HG03378 (cell line): ENCODE results near the gene SEPSECS.
"Not testable (repeated sequence)": the region's sequence is repeated elsewhere in the genome, so short reads cannot be mapped to it uniquely, and the experiment has no call there.

Source experiments
- ATAC-seq: cut with Tn5 transposase; IDR thresholded peaks from one replicate; pipeline ENCODE4 v1.9.1; 2021; ENCODE audit warnings: mild to moderate bottlenecking, moderate library complexity; ENCODE audit not compliant: unreplicated experiment

Gene SEPSECS

DNA sequence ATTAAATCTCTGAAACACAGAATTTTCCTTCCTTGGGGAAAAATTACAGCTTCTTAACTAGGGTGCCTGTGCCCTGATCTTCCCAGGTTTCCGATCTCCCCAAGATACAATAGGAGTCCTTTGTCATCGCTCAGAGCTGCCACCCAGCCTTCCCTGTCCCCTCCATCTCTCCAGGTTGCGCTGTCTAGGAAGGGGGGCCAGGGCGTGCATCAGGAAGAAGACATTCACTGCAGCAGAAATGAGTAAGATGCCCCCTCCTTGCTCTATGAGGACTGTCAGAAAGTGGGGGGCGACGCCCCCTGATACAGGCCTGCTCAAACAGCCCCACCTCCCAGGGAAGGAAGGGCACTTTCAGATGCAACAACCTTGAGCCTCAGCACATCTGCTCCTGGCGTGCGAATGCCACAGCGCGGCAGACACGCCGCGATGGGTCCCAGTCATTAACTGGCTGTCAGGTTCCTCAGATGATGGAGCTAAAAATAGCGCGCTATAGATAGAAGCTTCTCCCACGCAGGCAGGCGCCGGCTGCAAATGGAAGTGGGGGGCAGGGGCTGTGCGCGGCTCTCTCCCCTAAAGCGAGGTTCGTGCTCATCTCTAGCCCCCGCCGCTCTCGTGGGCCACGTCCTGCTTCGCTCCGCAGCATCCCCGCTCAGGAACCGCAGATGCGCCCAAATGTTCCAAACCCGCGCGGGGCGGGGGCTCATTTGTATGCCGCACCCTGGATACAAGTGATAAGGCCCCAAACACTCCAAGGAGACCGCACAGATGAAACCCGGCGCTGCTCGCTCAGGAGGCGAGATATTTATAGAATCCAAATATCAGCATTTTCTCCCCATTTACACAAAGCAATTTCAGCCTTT is 71.9 kb downstream of the SEPSECS start:
- peak; percentile 62 for ATAC-seq

DNA sequence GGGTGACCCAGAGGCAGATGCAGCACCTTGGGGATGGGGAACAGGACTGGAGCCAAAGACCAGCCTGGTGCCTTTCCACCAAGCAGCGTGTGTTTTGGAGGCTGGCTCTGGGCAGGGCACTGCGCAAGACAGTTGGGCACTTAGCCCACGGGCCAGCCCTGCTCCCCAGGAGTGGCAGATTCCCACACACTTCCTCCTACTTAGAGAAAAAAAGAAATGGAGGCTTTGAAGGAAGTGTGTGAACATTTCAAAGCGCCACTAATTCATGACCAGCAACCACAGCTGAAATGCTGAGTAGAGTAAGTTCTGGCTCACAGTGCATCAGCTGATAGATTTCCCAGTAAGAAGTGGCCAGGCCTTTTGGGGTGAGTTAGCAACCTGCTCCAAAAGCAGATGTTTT is 74.6 kb downstream of the SEPSECS start:
- no peak for ATAC-seq

DNA sequence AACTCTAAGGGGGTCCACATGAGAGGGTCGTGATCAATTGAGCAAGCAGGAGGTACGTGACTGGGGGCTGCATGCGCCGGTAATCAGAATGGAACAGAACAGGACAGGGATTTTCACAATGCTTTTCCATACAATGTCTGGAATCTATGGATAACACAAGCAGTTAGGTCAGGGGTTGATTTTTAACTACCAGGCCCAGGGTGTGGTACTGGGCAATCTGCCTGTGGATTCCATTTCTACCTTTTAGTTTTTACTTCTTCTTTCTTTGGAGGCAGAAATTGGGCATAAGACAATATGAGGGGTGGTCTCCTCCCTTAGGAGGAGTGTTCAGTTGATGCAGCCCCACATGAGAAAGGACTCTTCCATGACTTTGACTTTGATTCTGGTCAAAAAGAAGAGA is 76.8 kb downstream of the SEPSECS start:
- not testable (repeated sequence) for ATAC-seq

DNA sequence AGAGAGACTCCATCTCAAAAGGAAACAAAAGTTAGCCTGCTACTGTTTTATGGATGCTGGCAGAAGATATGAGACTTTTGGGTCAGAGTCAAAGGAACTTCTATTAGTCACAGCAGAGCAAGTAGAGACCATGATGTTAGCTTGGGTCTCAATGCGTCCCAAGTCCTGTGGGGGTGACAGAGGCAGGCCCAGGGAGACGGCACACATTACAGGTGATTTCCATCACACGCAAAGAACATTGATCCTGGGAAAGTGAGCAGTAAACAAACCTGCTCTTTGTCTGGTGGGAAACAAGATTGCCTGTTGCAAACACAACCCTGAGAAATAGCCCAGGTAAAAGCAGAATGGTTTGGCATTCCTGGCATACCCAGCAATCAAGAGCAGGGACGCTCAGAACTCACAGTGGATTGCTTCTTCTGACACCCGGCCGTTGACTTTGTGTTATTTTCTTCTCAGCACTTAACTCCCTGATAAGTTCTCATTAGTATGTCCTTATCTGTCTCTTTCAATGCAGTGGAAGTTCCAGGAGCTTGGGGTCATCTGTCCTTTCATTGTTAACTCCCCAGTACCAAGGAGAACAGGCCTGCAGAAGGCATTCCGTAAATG is 78.3 kb downstream of the SEPSECS start:
- ATAC-seq, result no peak

DNA sequence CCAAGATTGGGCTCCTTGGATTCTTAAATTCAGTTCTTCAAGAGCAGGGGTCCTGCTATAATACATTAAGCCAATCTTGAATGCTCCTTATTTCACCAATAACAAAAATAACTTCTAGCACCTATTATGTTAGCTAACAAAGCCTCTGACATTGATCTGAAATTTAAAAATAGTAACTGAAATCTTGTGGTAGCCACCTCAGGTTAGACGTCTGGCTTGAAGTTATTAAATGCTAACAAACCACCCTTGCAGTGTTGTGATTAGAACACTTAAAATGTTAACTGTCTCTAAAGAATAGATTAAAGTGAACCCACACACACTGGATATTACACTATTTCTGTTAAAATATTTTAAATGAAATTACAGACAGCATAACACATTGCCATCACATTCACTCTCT is 79.7 kb downstream of the SEPSECS start:
- ATAC-seq, result no peak

DNA sequence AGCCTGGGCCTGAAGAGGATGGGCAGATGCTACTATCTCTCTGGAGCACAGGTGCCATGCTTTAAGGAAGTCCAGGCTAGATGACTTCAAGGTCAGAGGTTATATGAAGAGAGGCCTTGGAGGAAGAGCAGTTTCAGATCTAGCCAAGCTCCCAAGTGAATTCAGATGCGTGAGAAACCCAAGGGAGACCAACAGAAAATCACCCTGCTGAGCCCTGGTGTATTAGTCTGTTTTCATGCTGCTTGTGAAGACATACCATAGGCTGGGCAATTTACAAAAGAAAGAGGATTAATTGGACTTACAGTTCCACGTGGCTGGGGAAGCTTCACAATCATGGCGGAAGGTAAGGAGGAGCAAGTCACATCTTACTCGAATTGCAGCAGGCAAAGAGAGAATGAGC is 81.7 kb downstream of the SEPSECS start:
- no peak for ATAC-seq

DNA sequence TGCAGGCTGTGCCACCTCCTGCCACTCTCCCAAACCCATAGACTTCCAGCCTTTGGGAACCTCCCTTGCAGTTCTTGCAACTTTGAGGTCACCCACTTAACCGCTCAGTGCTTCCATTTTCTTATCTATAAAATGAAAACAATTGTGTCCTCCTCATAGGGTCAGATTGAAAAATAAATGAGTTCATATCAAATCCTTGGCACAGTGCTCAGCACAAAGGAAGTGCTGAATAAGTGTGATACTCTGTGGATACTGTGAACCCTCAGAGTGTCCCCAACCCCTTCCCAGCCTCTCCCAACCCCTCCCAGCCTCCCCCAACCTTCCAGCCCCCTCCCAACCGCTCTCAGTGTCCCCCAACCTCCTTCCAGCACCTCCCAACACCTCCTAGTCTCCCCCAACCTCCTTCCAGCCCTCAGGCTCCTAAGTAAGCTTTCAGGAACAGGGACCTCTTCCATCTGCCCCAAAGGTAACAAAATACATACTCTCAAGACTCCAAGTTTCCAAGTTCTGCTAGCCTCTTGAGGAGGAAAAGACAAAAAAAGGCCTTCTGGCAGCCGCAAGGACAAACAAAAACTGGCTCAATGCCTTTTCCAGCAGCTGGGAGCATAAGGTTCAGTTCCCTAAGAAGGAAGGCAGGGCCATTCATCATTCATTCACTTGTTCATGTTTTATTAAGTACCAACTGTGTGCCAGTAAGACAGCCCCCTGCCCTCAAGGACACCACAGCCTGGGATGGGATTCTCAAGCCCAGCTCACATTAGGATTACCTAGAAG is 83.4 kb downstream of the SEPSECS start:
- no peak for ATAC-seq

DNA sequence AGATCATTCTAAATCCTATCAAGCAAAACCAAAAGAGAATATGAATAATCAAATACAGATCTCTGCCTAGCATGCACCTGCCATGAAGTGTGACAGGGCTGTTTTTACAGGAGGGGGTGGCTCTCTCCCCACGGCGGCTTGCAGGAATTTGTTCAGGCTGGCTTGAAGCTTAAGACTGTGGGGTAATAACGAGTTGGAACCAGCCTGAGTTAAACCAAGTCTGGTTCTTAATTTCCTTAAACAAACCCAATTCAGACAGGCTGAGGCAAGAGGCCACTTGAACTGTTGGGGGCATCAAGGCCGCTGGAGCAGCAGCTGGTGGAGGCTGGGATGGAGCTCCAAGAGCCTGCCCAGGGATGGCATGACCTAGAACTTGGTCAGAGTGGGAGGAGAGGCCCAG is 84.4 kb downstream of the SEPSECS start:
- no peak for ATAC-seq

DNA sequence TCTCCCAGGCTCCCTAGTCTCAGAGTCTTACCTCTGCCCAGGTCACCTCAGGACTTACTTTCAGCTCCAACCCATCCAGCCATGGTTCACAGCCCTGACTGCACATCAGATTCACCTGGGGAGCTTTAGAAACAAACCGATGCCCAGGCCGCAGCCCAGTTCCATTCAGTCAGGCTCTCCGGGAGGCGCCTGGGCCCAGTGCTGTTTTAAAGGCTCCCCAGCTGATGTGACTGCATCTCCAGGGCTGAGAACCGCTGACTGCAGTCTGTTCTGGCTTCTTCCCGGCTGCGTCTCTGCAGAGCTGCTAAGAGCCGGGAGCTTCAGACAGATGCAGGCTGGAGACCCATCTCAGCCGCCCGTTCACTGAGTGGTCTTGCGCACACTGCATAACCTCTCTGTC is 85.1 kb downstream of the SEPSECS start:
- no peak for ATAC-seq

DNA sequence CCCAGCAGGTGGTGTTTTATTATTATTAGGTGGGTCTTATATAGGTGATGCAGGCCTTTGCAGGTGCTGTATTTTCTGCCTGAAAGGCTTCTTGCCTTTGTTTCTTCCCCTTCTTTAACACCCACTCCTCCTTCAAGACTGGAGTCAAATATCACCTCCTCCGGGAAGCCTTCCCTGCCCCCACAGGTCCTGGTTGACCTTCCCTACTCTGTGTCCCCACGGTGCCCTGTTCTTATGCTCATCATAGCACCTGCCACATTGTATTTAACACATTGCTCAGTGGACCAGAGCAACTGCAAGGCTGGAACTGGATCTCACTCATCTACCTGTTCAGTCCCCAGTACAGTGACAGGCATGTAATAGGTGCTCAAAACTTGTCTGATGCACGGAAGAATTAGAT is 89.7 kb downstream of the SEPSECS start:
- ATAC-seq, result no peak
